Activated T-helper 2 cell treated with anti-CD3 and anti-CD28 coated beads, Interferon-gamma antibody, Interleukin-2, Interleukin-4, amounts not matched to agents 10 μg/mL and 5 μg/mL and 100 μg/mL, durations not matched to agents 14 hours and 24 hours and 36 hours (primary cell): ENCODE measurements around the gene PYM1. TPM values are rescaled to one million over a fixed set of nuclear protein-coding genes. Genes with fewer than 3 reads are reported as not detected.

Experiments
- DNase-seq: peaks from one replicate; pipeline ENCODE4 v3.0.0; 2021; ENCODE audit warnings: low spot score
- H3K27ac Mint-ChIP-seq: one replicate; pipeline ENCODE4 v1.8.0; 2021; ENCODE audit warnings: mixed read lengths
- H3K27me3 Mint-ChIP-seq: one replicate; pipeline ENCODE4 v1.8.0; 2021; ENCODE audit warnings: low read depth, mixed read lengths
- H3K36me3 Mint-ChIP-seq: one replicate; pipeline ENCODE4 v1.8.0; 2021; ENCODE audit warnings: low read depth, mixed read lengths
- H3K4me1 Mint-ChIP-seq: one replicate; pipeline ENCODE4 v1.8.0; 2021; ENCODE audit warnings: low read depth, mixed read lengths
- H3K4me3 Mint-ChIP-seq: one replicate; pipeline ENCODE4 v1.8.0; 2021; ENCODE audit warnings: low read depth, mild to moderate bottlenecking, moderate library complexity, mixed read lengths
- H3K9me3 Mint-ChIP-seq: one replicate; pipeline ENCODE4 v1.8.0; 2021; ENCODE audit warnings: mixed read lengths
- intact Hi-C: fragments of 100-400 bp; cut with micrococcal nuclease; formaldehyde crosslinking; loops from one replicate; pipeline ENCODE4 v1.15.1; 2023
- total RNA-seq: library from RNA; stranded (reverse); gene quantifications from 2 replicates; pipeline ENCODE4 v1.2.3, GENCODE V29; 2022

The PYM1 gene
- total RNA-seq, 1 donor from 2014 or later: 43.4 TPM

DNA sequence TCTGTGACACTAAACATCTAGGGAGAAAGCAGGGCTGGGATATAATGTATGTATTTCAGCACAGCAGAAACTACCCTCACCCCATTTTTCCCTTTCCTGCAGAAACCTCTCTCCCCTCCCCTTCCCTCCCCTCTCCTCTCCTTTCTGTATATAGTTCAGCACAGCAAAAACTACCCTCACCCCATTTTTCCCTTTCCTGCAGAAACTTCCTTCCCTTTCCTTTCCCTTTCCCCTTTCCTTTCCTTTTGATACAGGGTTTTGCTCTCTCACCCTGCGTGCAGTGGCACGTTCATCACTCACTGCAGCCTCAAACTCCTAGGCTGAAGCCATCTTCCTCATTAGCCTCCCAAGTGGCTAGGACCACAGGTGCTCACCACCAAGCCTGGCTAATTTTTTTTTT is 36.1 kb upstream of the PYM1 start:
- DNase-seq: no peak
- H3K9me3 Mint-ChIP-seq: no peaks in the 10 kb centered on the region
- H3K27me3 Mint-ChIP-seq: no peaks in the 10 kb centered on the region
- H3K36me3 Mint-ChIP-seq: peaks cover 16% of the 10 kb centered on the region
- peaks cover 22% of the 10 kb centered on the region for H3K4me1 Mint-ChIP-seq
- H3K27ac Mint-ChIP-seq: no peak overlapping the region
- H3K4me3 Mint-ChIP-seq: no peak overlapping the region
- intact Hi-C loops: no loop called here

DNA sequence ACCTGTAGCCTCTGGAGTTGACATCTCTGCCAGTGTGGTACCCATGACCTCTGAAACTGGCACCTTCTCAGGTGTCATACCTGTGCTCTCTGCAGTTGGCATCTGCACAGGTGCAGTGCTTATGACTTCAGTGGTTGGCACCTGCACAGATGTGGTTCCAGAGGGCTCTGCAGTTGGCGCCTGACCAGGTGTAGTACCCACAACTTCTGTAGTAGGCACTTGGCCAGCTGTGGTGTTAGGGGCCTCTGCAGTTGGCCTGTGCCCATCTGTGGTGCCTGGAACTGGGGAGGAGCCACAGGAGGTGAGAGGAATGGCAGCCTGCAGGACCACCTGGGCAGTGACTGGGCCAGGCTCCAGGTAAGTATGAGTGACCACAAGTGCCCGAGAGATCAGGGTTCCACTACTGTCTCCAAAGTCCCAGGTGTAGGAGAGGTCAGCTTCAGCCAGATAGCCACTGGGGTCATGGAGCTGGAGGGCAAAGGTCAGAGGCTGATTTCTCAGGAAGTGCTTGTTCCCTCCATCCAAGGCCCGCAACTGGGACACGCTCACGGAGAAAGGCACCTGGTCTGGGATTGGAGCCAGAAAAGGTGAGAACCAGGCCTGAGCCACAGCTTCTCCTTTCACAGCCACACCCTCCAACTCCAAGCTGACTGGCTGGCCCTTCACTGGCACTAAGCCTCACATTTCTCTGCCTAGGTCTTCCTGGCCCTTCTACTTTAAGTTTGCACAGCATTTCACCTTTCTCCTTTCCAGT is 29.6 kb upstream of the PYM1 start:
- Mint-ChIP-seq H3K27me3 (no peaks in the 10 kb centered on the region), H3K4me3 (no peak overlapping the region)
- DNase-seq: no peak

DNA sequence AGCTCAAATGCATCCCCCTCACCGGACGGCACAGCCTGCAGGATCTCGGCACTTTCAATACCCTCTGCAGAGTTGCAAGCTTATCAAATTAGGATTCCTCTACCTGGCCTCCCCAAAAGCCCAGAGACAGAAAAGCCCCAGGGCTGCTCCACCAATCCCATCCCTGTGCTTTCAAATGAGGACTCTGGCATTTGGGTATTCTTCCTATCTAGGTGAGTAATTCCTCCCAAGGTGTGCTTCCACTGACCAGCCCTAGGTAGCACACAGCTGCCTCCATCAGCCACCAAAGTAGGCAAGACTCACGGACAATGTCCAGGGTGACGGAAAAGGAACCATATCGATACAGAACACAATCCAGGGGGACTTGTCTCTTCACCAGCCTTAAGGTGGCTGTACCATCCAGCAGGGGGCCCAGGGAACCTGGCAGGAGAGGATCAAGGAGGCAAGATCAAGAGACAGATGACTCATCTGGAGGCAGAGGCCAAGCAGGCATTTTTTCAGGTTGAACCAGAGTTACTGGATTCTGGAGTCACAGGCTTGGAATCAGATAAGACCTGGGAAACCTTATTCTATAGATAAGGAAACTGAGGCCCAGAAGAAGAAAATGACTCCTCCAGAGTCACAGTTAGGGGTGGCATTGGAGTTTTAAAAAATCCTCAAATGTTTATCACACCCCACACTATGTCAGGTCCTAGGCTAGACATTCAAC is 28.3 kb upstream of the PYM1 start:
- intact Hi-C loops: no loop called here
- Mint-ChIP-seq H3K9me3 (no peaks in the 10 kb centered on the region), H3K4me1 (peaks cover 4% of the 10 kb centered on the region), H3K4me3 (no peak overlapping the region), H3K27ac (peak overlapping the region; percentile 4), H3K36me3 (peaks cover 48% of the 10 kb centered on the region), H3K27me3 (no peaks in the 10 kb centered on the region)
- DNase-seq: peak; percentile 28

More for the DNA sequence above, 29.6 kb upstream of the PYM1 start:
- Mint-ChIP-seq H3K36me3 (peaks cover 35% of the 10 kb centered on the region), H3K27ac (no peak overlapping the region), H3K4me1 (peaks cover 4% of the 10 kb centered on the region), H3K9me3 (no peaks in the 10 kb centered on the region)
- intact Hi-C loops: no loop called here

DNA sequence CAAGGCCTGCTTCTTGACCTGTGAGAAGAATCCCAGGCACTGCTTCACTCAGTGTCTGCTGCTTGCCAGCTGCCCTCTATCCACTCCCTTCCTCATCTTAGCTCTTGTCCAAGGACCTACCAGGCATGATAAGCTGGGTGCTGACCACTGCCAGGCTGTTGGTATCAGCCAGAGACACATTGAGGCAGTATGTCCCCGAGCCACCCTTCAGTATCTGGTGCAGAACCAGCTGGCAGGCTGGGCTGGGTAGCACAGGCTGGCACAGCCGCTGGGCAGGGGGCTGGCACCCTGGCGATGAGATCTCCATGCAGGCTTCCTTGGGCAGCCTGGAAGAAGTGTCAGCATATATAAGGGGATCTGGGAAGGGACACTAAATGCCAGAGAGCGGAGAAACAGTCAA is 27.6 kb upstream of the PYM1 start:
- Mint-ChIP-seq H3K4me1 (peaks cover 4% of the 10 kb centered on the region), H3K27me3 (no peaks in the 10 kb centered on the region), H3K9me3 (no peaks in the 10 kb centered on the region), H3K4me3 (no peak overlapping the region), H3K27ac (peak overlapping the region; percentile 39), H3K36me3 (peaks cover 51% of the 10 kb centered on the region)
- no peak for DNase-seq
- intact Hi-C loops: no loop called here

DNA sequence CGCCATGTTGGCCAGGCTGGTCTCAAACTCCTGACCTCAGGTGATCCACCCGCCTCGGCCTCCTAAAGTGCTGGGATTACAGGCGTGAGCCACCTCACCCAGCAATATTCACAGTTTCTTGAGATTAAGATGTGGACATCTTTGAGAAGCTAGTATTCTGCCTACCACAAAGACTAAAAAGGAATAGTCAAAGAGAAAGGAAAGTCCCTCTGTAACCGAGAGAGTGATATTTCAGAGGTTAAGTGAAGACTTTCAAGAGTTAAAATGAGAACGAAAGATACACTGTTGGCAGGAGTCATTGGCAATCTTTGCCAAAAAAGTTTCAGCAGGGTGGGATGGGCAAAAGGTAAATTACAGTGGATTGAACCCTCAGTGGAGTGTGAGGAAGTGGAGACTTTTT is 18.9 kb upstream of the PYM1 start:
- no peak for DNase-seq
- peaks cover 10% of the 10 kb centered on the region for H3K4me1 Mint-ChIP-seq
- H3K27ac Mint-ChIP-seq: peak overlapping the region; percentile 43
- no peaks in the 10 kb centered on the region for H3K9me3 Mint-ChIP-seq
- intact Hi-C loops: no loop called here
- no peaks in the 10 kb centered on the region for H3K27me3 Mint-ChIP-seq
- peaks cover 76% of the 10 kb centered on the region for H3K36me3 Mint-ChIP-seq
- H3K4me3 Mint-ChIP-seq: no peak overlapping the region

DNA sequence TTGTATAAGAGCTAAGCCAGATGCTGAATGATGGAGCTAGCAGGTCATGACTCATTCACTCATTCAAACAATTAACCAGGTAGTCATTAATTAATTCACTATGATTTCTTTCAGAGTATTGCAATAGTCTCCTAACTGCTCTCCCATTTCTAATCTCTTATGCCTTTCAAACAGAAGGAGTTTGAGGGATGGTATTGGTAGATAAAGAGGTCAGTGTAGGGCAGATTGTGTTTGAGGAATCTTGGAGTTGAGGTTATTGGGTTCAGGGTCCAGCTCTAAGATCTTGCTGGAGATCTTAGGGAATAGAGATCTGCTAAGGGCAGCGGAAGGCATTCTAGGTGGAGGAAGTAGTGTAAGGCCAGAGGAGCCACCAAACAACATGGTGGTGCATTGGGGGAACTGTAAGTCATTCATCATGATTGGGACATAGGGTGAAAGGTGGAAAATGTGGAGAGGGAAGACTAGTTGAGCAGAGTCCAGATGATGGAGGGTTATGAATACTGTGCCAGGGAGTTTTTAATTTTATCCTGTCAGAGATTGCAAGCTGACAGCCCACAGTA is 15.0 kb upstream of the PYM1 start:
- intact Hi-C loops: no loop called here
- Mint-ChIP-seq H3K4me3 (no peak overlapping the region), H3K27ac (peak overlapping the region; percentile 9), H3K9me3 (no peaks in the 10 kb centered on the region), H3K4me1 (peaks cover 35% of the 10 kb centered on the region), H3K36me3 (peaks cover 96% of the 10 kb centered on the region), H3K27me3 (no peaks in the 10 kb centered on the region)
- no peak for DNase-seq

DNA sequence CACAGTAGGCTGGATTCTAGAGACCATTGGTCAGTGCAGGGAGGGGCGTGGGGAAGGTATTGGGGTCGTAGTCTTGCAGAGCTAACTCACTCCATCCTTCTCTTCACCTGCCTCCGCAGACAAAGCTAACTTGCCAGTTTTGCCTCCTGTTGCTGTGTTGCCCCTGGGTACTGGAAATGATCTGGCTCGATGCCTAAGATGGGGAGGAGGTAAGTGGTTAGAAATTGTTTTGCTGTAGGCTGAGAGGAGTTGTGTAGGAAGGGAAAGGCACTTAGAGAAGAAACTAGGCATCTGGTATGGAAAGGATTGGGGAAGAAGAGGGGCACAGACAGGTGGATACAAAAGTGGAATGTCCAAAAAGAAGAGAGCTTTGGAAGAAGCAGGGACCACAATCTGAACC is 14.4 kb upstream of the PYM1 start:
- Mint-ChIP-seq H3K27me3 (no peaks in the 10 kb centered on the region), H3K36me3 (peaks cover 97% of the 10 kb centered on the region), H3K9me3 (no peaks in the 10 kb centered on the region), H3K4me1 (peaks cover 40% of the 10 kb centered on the region), H3K27ac (peak overlapping the region; percentile 20), H3K4me3 (no peak overlapping the region)
- intact Hi-C loops: no loop called here
- no peak for DNase-seq

DNA sequence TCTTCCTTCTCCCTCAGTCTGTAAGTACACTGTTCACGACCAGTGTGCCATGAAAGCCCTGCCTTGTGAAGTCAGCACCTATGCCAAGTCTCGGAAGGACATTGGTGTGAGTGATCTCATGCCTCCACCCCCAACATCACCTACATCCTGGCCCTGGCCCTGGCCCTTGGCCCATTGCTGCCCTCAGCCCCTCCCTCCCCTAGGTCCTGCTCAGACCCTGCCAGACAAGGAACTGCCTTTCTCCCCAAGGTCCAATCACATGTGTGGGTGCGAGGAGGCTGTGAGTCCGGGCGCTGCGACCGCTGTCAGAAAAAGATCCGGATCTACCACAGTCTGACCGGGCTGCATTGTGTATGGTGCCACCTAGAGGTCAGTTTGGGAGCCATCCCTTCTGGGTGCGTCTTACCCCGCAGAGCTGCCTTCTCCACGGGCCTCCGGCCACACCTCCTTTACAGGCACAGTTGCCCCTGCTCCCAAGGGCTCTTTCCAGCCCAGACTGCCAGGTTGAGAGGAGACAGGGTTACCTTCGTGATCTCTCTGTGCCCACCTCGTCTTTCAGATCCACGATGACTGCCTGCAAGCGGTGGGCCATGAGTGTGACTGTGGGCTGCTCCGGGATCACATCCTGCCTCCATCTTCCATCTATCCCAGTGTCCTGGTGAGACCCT is 12.5 kb upstream of the PYM1 start:
- Mint-ChIP-seq H3K27me3 (no peaks in the 10 kb centered on the region), H3K4me3 (no peak overlapping the region), H3K36me3 (peaks cover 94% of the 10 kb centered on the region), H3K27ac (peak overlapping the region; percentile 51), H3K9me3 (no peaks in the 10 kb centered on the region), H3K4me1 (peaks cover 50% of the 10 kb centered on the region)
- intact Hi-C loops: loop anchor here (1.0 to 2.0 kb wide), 2 partner anchors 9 to 13 kb away; partner anchors contain the start of genes DGKA and PYM1
- DNase-seq: peak; percentile 76

DNA sequence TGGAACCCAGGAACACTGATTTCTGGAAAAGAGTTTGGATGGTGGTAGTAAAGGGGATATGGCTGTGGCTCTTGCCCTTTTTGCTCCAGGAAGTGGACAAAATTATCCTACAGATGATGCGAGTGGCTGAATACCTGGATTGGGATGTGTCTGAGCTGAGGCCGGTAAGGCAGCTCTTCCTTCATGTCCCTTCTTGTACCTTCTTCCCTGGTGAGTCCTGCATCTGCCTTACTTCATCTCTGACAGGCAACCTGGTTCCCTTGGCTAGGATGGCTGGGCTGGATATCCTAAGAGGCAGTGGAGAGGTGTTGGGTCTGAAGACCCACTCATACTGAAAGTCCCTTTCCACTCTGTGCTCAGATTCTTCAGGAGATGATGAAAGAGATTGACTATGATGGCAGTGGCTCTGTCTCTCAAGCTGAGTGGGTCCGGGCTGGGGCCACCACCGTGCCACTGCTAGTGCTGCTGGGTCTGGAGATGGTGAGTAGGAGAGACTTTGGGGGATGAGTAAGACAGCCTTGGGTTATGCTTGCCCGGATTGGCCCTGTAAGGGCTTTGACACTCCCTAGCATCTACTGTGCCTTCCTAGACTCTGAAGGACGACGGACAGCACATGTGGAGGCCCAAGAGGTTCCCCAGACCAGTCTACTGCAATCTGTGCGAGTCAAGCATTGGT is 11.3 kb upstream of the PYM1 start:
- peak overlapping the region; percentile 67 for H3K27ac Mint-ChIP-seq
- no peak overlapping the region for H3K4me3 Mint-ChIP-seq
- peaks cover 86% of the 10 kb centered on the region for H3K36me3 Mint-ChIP-seq

DNA sequence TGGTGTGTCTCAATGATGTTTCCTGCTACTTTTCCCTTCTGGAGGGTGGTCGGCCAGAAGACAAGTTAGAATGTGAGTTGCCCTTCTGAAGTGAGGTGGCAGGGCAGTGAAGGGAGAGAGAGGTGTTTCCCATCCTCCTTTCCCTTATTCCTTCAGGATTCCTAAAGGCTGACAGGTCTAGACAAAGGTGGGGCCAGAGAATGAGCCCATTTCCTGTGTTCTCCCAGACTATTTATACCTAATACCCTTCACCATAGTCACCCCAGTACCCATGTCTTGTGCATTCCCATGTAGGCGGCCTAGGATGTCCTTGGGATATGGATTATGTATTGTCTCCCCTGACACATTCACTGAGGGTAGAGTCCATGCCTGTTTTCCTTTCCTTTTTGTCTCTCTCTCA is 10.3 kb upstream of the PYM1 start:
- Mint-ChIP-seq H3K27me3 (no peaks in the 10 kb centered on the region), H3K4me3 (no peak overlapping the region), H3K27ac (peak overlapping the region; percentile 44), H3K9me3 (no peaks in the 10 kb centered on the region), H3K4me1 (peaks cover 63% of the 10 kb centered on the region), H3K36me3 (peaks cover 85% of the 10 kb centered on the region)
- intact Hi-C loops: no loop called here
- DNase-seq: no peak

More for the DNA sequence above, 11.3 kb upstream of the PYM1 start:
- Mint-ChIP-seq H3K9me3 (no peaks in the 10 kb centered on the region), H3K4me1 (peaks cover 57% of the 10 kb centered on the region), H3K27me3 (no peaks in the 10 kb centered on the region)
- DNase-seq: no peak
- intact Hi-C loops: no loop called here

DNA sequence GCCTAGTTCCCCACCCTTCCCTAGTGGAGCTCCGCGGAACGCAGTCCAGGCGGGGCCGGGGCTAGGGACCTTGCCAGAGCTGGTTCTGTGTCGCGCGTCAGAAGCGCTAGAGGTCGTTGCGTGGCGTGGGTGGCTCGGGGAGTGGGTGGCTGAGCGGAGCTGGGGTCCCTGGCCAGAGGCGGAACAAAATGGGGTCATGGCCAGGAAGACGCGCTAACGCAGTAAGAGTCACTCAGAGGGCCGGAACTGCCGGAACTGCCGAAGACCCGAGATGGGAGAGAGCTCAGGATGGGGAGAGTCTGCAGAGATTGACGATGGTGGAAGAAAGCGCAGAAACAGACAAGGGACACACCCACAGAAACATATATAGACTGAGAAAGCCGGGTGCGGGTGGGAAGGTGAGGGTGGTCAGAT is 8.1 kb upstream of the PYM1 start:
- intact Hi-C loops: no loop called here
- DNase-seq: no peak
- peak overlapping the region; percentile 34 for H3K4me3 Mint-ChIP-seq

DNA sequence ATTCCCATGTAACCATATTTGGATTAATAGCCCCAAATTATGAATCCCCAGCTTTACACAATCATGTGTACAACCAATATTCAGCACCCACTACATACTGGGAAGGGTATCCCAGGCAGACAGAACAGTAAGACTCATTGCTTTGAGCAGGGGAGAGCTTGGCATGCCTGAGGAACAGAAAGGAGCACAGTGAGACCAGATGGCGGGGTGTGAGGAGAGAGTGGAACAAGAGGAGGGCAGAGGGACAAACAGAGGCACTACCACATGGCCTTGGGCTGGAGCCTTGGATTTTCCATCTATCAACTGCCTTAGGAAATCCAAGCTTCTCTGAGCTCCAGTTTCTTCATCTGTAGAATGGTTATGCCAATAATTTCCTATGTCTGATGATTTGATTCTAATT is 7.1 kb upstream of the PYM1 start:
- Mint-ChIP-seq H3K27ac (peak overlapping the region; percentile 42), H3K9me3 (no peaks in the 10 kb centered on the region), H3K36me3 (peaks cover 71% of the 10 kb centered on the region), H3K4me3 (peak overlapping the region; percentile 34), H3K27me3 (no peaks in the 10 kb centered on the region), H3K4me1 (peaks cover 67% of the 10 kb centered on the region)
- intact Hi-C loops: loop anchor here (5.0 kb wide), 1 partner anchor 952 kb away; the partner anchor contains the start of gene TESPA1
- DNase-seq: no peak

More for the DNA sequence above, 8.1 kb upstream of the PYM1 start:
- H3K27me3 Mint-ChIP-seq: no peaks in the 10 kb centered on the region
- peaks cover 67% of the 10 kb centered on the region for H3K4me1 Mint-ChIP-seq
- H3K36me3 Mint-ChIP-seq: peaks cover 78% of the 10 kb centered on the region
- H3K9me3 Mint-ChIP-seq: no peaks in the 10 kb centered on the region
- H3K27ac Mint-ChIP-seq: peak overlapping the region; percentile 68
